Type B pancreatic cell (in vitro differentiated cells): ENCODE results near the gene AKIRIN2. TPM values are rescaled to one million over a fixed set of nuclear protein-coding genes. Genes with fewer than 3 reads are reported as not detected.
A peak's percentile ranks its signal among the peaks of the same experiment; 100 is the strongest.

Experiments
- DNase-seq: peaks from one replicate; pipeline ENCODE4 v3.0.0; 2021; ENCODE audit warnings: mixed read lengths; ENCODE audit not compliant: unreplicated experiment; ENCODE audit errors: extremely low spot score
- H3K27ac Mint-ChIP-seq: 2 replicates; pipeline ENCODE4 v1.8.0; 2021; ENCODE audit warnings: mild to moderate bottlenecking, mixed read lengths
- H3K27me3 Mint-ChIP-seq: 2 replicates; pipeline ENCODE4 v1.8.0; 2021; ENCODE audit warnings: mixed read lengths
- H3K36me3 Mint-ChIP-seq: 2 replicates; pipeline ENCODE4 v1.8.0; 2021; ENCODE audit warnings: mixed read lengths
- H3K4me1 Mint-ChIP-seq: one replicate; pipeline ENCODE4 v1.8.0; 2021; ENCODE audit warnings: mixed read lengths; ENCODE audit not compliant: unreplicated experiment
- H3K4me3 Mint-ChIP-seq: 2 replicates; pipeline ENCODE4 v1.8.0; 2021; ENCODE audit warnings: mild to moderate bottlenecking, mixed read lengths
- H3K9me3 Mint-ChIP-seq: 2 replicates; pipeline ENCODE4 v1.8.0; 2021; ENCODE audit warnings: mixed read lengths
- CTCF ChIP-seq: fragments of 200-600 bp; sonication (generic); conservative IDR thresholded peaks from 2 replicates; pipeline ENCODE4 v1.5.0; 2021; ENCODE audit warnings: antibody characterized with exemption, mild to moderate bottlenecking
- total RNA-seq: library from RNA; stranded (reverse); gene quantifications from 2 replicates; pipeline ENCODE4 v1.2.1, GENCODE V29; 2021; ENCODE audit warnings: low replicate concordance

AKIRIN2 gene
- total RNA-seq, 1 donor from 2014 or later, result 61.7 TPM

GRCh38 chr6:87683890-87684289, 18.1 kb downstream of the AKIRIN2 start:
- no peaks in the 10 kb centered on the region for H3K27me3 Mint-ChIP-seq
- no peak overlapping the region for H3K4me3 Mint-ChIP-seq
- H3K4me1 Mint-ChIP-seq, result peaks cover 28% of the 10 kb centered on the region
- H3K9me3 Mint-ChIP-seq, result no peaks in the 10 kb centered on the region
- H3K27ac Mint-ChIP-seq, result no peak overlapping the region
- TF ChIP-seq CTCF, result no peak
- peaks cover 20% of the 10 kb centered on the region for H3K36me3 Mint-ChIP-seq
- DNase-seq, result no peak

GRCh38 chr6:87682310-87682709, 19.7 kb downstream of the AKIRIN2 start:
- no peak for TF ChIP-seq CTCF
- Mint-ChIP-seq H3K4me1 (peaks cover 23% of the 10 kb centered on the region), H3K27me3 (no peaks in the 10 kb centered on the region), H3K4me3 (no peak overlapping the region), H3K9me3 (no peaks in the 10 kb centered on the region), H3K36me3 (peaks cover 28% of the 10 kb centered on the region), H3K27ac (no peak overlapping the region)
- DNase-seq, result no peak

- no peak overlapping the region for H3K4me3 Mint-ChIP-seq
- H3K36me3 Mint-ChIP-seq, result peaks cover 34% of the 10 kb centered on the region
- DNase-seq, result no peak
- H3K27me3 Mint-ChIP-seq, result no peaks in the 10 kb centered on the region
- peaks cover 10% of the 10 kb centered on the region for H3K4me1 Mint-ChIP-seq
- no peak for TF ChIP-seq CTCF
- H3K27ac Mint-ChIP-seq, result peak overlapping the region; percentile 27
- H3K9me3 Mint-ChIP-seq, result no peaks in the 10 kb centered on the region
These were observed 26.9 kb downstream of the AKIRIN2 start for GRCh38 chr6:87675004-87675681.

GRCh38 chr6:87674290-87674689, 27.7 kb downstream of the AKIRIN2 start:
- Mint-ChIP-seq H3K27ac (no peak overlapping the region), H3K36me3 (peaks cover 35% of the 10 kb centered on the region), H3K4me1 (peaks cover 7% of the 10 kb centered on the region), H3K4me3 (no peak overlapping the region), H3K9me3 (no peaks in the 10 kb centered on the region), H3K27me3 (no peaks in the 10 kb centered on the region)
- no peak for DNase-seq
- TF ChIP-seq CTCF, result no peak

- Mint-ChIP-seq H3K9me3 (no peaks in the 10 kb centered on the region), H3K4me3 (no peak overlapping the region), H3K4me1 (peaks cover 7% of the 10 kb centered on the region), H3K27ac (no peak overlapping the region), H3K27me3 (no peaks in the 10 kb centered on the region), H3K36me3 (peaks cover 35% of the 10 kb centered on the region)
- no peak for TF ChIP-seq CTCF
- DNase-seq, result no peak
These were observed 28.8 kb downstream of the AKIRIN2 start for GRCh38 chr6:87673237-87673636.
